Peyer's patch (tissue), 4 donors: Measurements from ENCODE around the gene ZDHHC3. TPM values are rescaled to one million over a fixed set of nuclear protein-coding genes. Genes with fewer than 3 reads are reported as not detected.

ENCODE experiments used
- DNase-seq, 3 donors: peaks; one replicate each; pipeline ENCODE4 v3.0.0-alpha.2; 2017 to 2019
- H3K27ac ChIP-seq, 4 donors: fragments of 200-600 bp; sonication (generic); one replicate each; pipeline ENCODE4 v1.5.1; 2016 to 2019
- H3K27me3 ChIP-seq, 2 donors: fragments of 200-600 bp; sonication (generic); one replicate each; pipeline ENCODE4 v1.5.1; 2019
- H3K36me3 ChIP-seq, 3 donors: fragments of 200-600 bp; sonication (generic); one replicate each; pipeline ENCODE4 v1.5.1; 2016 to 2019
- H3K4me1 ChIP-seq, 4 donors: fragments of 200-600 bp; sonication (generic); one replicate each; pipeline ENCODE4 v1.5.1; 2016 to 2019
- H3K4me3 ChIP-seq, 4 donors: fragments of 200-600 bp; sonication (generic); 1 replicate in 3 of 4; 2 replicates in 1 of 4; pipeline ENCODE4 v1.5.1; 2016 to 2019; ENCODE audit warnings: mild to moderate bottlenecking in 1 of 4
- H3K9me3 ChIP-seq, 4 donors: fragments of 200-600 bp; sonication (generic); one replicate each; pipeline ENCODE4 v1.5.1; 2016 to 2019; ENCODE audit warnings: mild to moderate bottlenecking in 1 of 4
- POLR2A ChIP-seq, 2 donors: fragments of 450-650 bp; IDR thresholded peaks; one replicate each; pipeline ENCODE4 v1.5.1; 2017; ENCODE audit warnings: antibody characterized with exemption in 2 of 2, mild to moderate bottlenecking in 2 of 2, moderate library complexity in 2 of 2
- total RNA-seq, 4 donors: library from RNA; depleted of rRNA; stranded (reverse); fragments of >200 nt; gene quantifications; one replicate each; pipeline ENCODE4 v1.1.0, GENCODE V29; 2016
- TF ChIP-seq, protein P1 (sequence below), 6 experiments: fragments of 450-650 bp in 4 of 6; fragments of 200-600 bp in 2 of 6; sonication (generic) in 1 of 6; IDR thresholded peaks; one replicate each; pipeline ENCODE4 v1.5.1; 2017 to 2019; ENCODE audit warnings: antibody characterized with exemption in 6 of 6, mild to moderate bottlenecking in 3 of 6, moderate library complexity in 1 of 6

The ZDHHC3 gene
- total RNA-seq, 4 donors from 2014 or later = 70.1 to 190 (median 152) TPM

DNA sequence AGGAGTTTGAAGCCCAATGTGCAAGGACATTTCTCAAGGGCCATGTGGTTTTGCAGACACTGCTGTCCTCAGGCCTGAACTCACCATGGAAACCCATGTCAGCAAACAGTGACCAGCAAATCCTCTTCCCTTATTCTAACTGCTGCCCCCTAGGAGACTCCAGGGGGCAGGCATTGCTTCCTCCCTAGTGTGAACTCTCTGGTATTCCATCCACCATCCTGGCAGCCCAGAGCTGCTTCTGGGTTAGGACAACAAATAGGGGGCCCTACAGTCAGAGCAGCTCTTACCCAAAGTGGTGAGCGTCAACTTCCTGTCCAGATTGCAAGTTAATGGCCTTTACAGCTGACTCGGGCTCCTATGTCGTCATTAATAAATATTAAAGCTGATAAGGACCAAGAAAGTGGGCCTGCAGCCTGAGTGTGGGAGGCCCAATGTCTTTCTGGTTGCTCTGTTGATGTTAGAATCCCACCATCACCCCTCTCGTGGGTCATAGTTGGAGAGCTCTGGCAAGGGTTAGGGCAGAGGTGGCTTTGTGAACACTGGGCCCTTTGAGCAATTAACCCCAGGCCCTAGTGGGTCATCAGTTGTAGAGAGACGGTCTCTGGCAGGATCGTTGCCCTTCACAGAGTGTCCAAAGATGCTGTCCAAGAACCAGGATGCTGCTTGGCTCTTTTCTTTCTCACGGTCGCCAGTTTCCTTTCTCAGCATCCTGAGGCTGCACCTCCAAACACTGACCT lies 60.1 kb downstream of the ZDHHC3 start:
- no peaks in the 10 kb centered on the region for H3K27me3 ChIP-seq
- DNase-seq = peak in 1 of 3 donors; percentile 18
- TF ChIP-seq, protein P1, sequence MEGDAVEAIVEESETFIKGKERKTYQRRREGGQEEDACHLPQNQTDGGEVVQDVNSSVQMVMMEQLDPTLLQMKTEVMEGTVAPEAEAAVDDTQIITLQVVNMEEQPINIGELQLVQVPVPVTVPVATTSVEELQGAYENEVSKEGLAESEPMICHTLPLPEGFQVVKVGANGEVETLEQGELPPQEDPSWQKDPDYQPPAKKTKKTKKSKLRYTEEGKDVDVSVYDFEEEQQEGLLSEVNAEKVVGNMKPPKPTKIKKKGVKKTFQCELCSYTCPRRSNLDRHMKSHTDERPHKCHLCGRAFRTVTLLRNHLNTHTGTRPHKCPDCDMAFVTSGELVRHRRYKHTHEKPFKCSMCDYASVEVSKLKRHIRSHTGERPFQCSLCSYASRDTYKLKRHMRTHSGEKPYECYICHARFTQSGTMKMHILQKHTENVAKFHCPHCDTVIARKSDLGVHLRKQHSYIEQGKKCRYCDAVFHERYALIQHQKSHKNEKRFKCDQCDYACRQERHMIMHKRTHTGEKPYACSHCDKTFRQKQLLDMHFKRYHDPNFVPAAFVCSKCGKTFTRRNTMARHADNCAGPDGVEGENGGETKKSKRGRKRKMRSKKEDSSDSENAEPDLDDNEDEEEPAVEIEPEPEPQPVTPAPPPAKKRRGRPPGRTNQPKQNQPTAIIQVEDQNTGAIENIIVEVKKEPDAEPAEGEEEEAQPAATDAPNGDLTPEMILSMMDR (IDR thresholded peaks at IDR 0.05) = no peak
- TF ChIP-seq POLR2A (IDR thresholded peaks at IDR 0.05) = no peak
- no peaks in the 10 kb centered on the region for H3K4me1 ChIP-seq
- no peak overlapping the region for H3K4me3 ChIP-seq
- no peaks in the 10 kb centered on the region for H3K9me3 ChIP-seq
- H3K27ac ChIP-seq = no peak overlapping the region
- peaks cover 0 to 12% (median 0%) of the 10 kb centered on the region in 3 donors for H3K36me3 ChIP-seq

DNA sequence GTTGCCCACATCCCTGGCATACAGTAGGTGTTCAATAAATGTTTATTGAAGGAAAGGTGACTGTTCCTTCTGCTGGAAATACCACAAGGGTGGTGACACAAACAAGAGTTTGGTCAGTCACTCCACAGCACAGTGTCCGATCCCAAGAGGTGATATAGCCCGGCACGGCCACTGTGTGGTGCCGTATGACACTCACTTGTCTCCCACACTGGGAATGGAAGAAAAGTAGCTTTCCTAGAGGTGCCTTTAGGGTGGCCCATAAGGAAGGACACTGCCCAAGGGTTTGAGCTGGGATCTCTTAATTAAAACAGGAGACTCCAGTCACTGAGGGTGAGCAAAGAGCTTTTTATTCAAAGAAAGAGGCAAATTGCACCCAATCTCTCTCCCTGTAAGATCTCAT lies 61.0 kb downstream of the ZDHHC3 start:
- peaks cover 0 to 10% (median 0%) of the 10 kb centered on the region in 3 donors for H3K36me3 ChIP-seq
- H3K27ac ChIP-seq = no peak overlapping the region
- no peak overlapping the region for H3K4me3 ChIP-seq
- no peak for TF ChIP-seq POLR2A (IDR thresholded peaks at IDR 0.05)
- TF ChIP-seq, protein P1 (IDR thresholded peaks at IDR 0.05) = peak in 3 of 6 experiments; percentile 13 to 28 (median 25)
- peak in 1 of 3 donors; percentile 42 for DNase-seq
- H3K9me3 ChIP-seq = no peaks in the 10 kb centered on the region
- H3K27me3 ChIP-seq = no peaks in the 10 kb centered on the region
- no peaks in the 10 kb centered on the region for H3K4me1 ChIP-seq

DNA sequence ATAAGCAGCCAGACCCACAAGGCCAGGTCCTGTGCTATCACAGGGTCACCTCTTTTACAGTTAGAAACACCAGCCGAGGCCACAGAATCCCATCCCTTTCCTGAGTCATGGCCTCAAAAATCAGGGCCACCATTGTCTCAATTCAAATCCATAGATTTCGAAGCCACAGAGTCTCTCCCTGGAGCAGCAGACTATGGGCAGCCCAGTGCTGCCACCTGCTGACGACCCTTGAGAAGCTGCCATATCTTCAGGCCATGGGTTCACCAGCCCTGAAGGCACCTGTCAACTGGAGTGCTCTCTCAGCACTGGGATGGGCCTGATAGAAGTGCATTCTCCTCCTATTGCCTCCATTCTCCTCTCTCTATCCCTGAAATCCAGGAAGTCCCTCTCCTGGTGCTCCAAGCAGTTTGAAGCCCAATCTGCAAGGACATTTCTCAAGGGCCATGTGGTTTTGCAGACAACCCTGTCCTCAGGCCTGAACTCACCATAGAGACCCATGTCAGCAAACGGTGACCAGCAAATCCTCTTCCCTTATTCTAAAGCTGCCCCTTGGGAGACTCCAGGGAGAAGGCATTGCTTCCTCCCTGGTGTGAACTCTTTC lies 62.0 kb downstream of the ZDHHC3 start:
- no peaks in the 10 kb centered on the region for H3K27me3 ChIP-seq
- no peak for TF ChIP-seq POLR2A (IDR thresholded peaks at IDR 0.05)
- TF ChIP-seq, protein P1 (IDR thresholded peaks at IDR 0.05) = peak; percentile 31 to 75 (median 68)
- peaks cover 0 to 10% (median 0%) of the 10 kb centered on the region in 3 donors for H3K36me3 ChIP-seq
- H3K4me1 ChIP-seq = no peaks in the 10 kb centered on the region
- peak; percentile 44 to 84 (median 77) for DNase-seq
- no peak overlapping the region for H3K27ac ChIP-seq
- no peaks in the 10 kb centered on the region for H3K9me3 ChIP-seq
- no peak overlapping the region for H3K4me3 ChIP-seq

DNA sequence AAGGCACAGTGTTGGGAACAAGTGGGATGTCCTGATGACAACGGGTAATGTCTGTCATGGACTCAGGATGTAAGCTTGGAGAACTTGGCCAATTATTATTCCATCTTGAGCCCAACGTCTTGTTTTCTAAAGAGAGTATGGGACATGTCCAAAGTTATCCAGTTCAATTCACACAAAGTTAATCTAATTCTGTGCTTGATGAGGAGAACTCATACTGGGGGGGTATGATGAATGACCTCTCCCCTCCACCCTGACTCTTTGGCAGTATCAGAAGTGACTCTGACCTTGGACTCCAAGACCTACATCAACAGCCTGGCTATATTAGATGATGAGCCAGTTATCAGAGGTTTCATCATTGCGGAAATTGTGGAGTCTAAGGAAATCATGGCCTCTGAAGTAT lies 65.3 kb downstream of the ZDHHC3 start:
- Histone ChIP-seq H3K4me3 (no peak overlapping the region), H3K27me3 (no peaks in the 10 kb centered on the region), H3K36me3 (no peaks in the 10 kb centered on the region), H3K9me3 (no peaks in the 10 kb centered on the region), H3K27ac (no peak overlapping the region), H3K4me1 (no peaks in the 10 kb centered on the region)
- DNase-seq = no peak
- no peak for TF ChIP-seq POLR2A (IDR thresholded peaks at IDR 0.05)
- TF ChIP-seq, protein P1 (IDR thresholded peaks at IDR 0.05) = no peak

DNA sequence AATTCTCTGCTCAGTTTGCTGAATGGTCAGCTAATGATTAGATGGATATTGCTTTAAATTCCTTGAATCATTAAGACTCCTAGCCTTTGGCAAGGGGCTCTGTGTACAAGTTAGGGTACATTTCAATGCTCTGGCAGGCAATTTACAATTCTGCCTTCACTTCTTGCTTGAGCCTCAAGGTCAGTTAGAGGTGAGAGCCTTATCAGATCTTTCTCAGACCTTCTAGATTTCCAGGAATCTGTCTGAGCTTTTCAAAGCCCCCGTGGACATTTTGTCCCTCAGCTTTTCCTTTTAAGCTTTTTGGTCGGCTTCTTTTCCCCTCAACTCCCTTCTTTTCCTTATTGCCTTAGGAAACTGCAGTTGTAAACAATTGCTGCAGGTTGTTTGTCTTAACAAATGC lies 66.9 kb downstream of the ZDHHC3 start:
- Histone ChIP-seq H3K4me1 (no peaks in the 10 kb centered on the region), H3K27me3 (no peaks in the 10 kb centered on the region)
- DNase-seq = no peak

More for the DNA sequence above, 66.9 kb downstream of the ZDHHC3 start:
- Histone ChIP-seq H3K4me3 (no peak overlapping the region), H3K27ac (no peak overlapping the region), H3K36me3 (no peaks in the 10 kb centered on the region), H3K9me3 (no peaks in the 10 kb centered on the region)
- TF ChIP-seq, protein P1 (IDR thresholded peaks at IDR 0.05) = no peak
- no peak for TF ChIP-seq POLR2A (IDR thresholded peaks at IDR 0.05)
